Stomach (tissue), 9 donors: ENCODE data around the gene ALKAL2. TPM values are rescaled to one million over a fixed set of nuclear protein-coding genes. Genes with fewer than 3 reads are reported as not detected.

Experiments
- DNase-seq, 2 donors: peaks; one replicate each; pipeline versions ENCODE4 v3.0.0 to v3.0.0-alpha.2; 2013 to 2019
- H3K27ac ChIP-seq, 5 donors: fragments of 200-600 bp in 4 of 5; sonication (generic) in 4 of 5; one replicate each; pipeline ENCODE4 v1.5.1; 2013 to 2019; ENCODE audit warnings: mild to moderate bottlenecking in 1 of 5, moderate library complexity in 1 of 5
- H3K27me3 ChIP-seq, 3 donors: fragments of 200-600 bp; sonication (generic); one replicate each; pipeline ENCODE4 v1.5.1; 2017 to 2019; ENCODE audit warnings: mixed run types in 1 of 3
- H3K36me3 ChIP-seq, 4 donors: fragments of 200-600 bp; sonication (generic); 1 replicate in 3 of 4; 2 replicates in 1 of 4; pipeline ENCODE4 v1.5.1; 2016 to 2019
- H3K4me1 ChIP-seq, 4 donors: fragments of 200-600 bp; sonication (generic); one replicate each; pipeline ENCODE4 v1.5.1; 2016 to 2019
- H3K4me3 ChIP-seq, 4 donors: fragments of 200-600 bp; sonication (generic) in 3 of 4; one replicate each; pipeline ENCODE4 v1.5.1; 2016 to 2019; ENCODE audit warnings: mild to moderate bottlenecking in 1 of 4
- H3K9me3 ChIP-seq, 4 donors: fragments of 200-600 bp; sonication (generic); one replicate each; pipeline ENCODE4 v1.5.1; 2016 to 2019
- CTCF ChIP-seq, 7 experiments: fragments of 450-650 bp in 4 of 7; fragments of 200-600 bp in 3 of 7; sonication (generic) in 3 of 7; IDR thresholded peaks; one replicate each; pipeline ENCODE4 v1.5.1; 2016 to 2019; ENCODE audit warnings: antibody characterized with exemption in 7 of 7, control low read depth in 2 of 7, mild to moderate bottlenecking in 1 of 7
- EP300 ChIP-seq: sonication (generic); formaldehyde crosslinking; IDR thresholded peaks from one replicate; pipeline ENCODE4 v1.6.1; 2017; ENCODE audit warnings: antibody characterized with exemption
- POLR2A ChIP-seq, 4 donors: fragments of 450-650 bp; IDR thresholded peaks; one replicate each; pipeline ENCODE4 v1.6.1; 2016; ENCODE audit warnings: antibody characterized with exemption in 4 of 4, control low read depth in 2 of 4, mild to moderate bottlenecking in 1 of 4, moderate library complexity in 1 of 4
- POLR2AphosphoS5 ChIP-seq, 3 donors: sonication (generic); formaldehyde crosslinking; IDR thresholded peaks; one replicate each; pipeline ENCODE4 v1.6.1; 2016; ENCODE audit warnings: antibody characterized with exemption in 3 of 3
- WGBS, 5 donors: extraction: QIAGEN DNeasy Blood & Tissue Kit in 3 of 5; methylation state at CpG; one replicate each; pipeline versions ENCODE4 v1.1.5 to v1.1.7; 2013 to 2018; 5-methylcytosine and 5-hydroxymethylcytosine counted together
- intact Hi-C: fragments of 100-400 bp; cut with DNase I; formaldehyde crosslinking; loops from one replicate; pipeline ENCODE4 v1.15.1; 2023; ENCODE audit warnings: low total_unique reads
- polyA plus RNA-seq, 3 donors: library from polyadenylated mRNA; stranded (reverse); fragments of 200-250 nt; gene quantifications; one replicate each; pipeline ENCODE4 v1.2.3, GENCODE V29; 2013
- total RNA-seq, 5 donors: library from RNA; depleted of rRNA; stranded (reverse); fragments of >200 nt; gene quantifications; one replicate each; pipeline versions ENCODE4 v1.1.0 to v1.2.3, GENCODE V29; 2014 to 2016
- donor health status: healthy with polysubstance abuse.
- donor health status: Bipolar disorder and iron deficiency.
- donor health status: healthy.

ALKAL2 gene
- total and polyA plus RNA-seq, 8 donors = 0.45 to 29.8 (median 10.5) TPM

GRCh38 chr2:269356-270030 lies 18.4 kb downstream of the ALKAL2 start:
- no peak for TF ChIP-seq POLR2AphosphoS5 (IDR thresholded peaks at IDR 0.05)
- TF ChIP-seq CTCF (IDR thresholded peaks at IDR 0.05) = no peak
- no peak for TF ChIP-seq POLR2A (IDR thresholded peaks at IDR 0.05)
- no peak for TF ChIP-seq EP300
- 55 to 70% (median 59%) methylated on average over 4 of the region's 4 CpGs for WGBS, 5 donors
- intact Hi-C loops = no loop called here

GRCh38 chr2:268323-268722 lies 19.6 kb downstream of the ALKAL2 start:
- Histone ChIP-seq H3K27ac (no peak overlapping the region), H3K9me3 (no peaks in the 10 kb centered on the region), H3K27me3 (no peaks in the 10 kb centered on the region), H3K4me3 (no peak overlapping the region), H3K4me1 (peaks cover 21 to 81% (median 57%) of the 10 kb centered on the region in 4 donors), H3K36me3 (peaks cover 0 to 25% (median 16%) of the 10 kb centered on the region in 4 donors)
- DNase-seq = no peak
- intact Hi-C loops = no loop called here
- no peak for TF ChIP-seq POLR2A (IDR thresholded peaks at IDR 0.05)
- TF ChIP-seq EP300 = no peak
- no peak for TF ChIP-seq POLR2AphosphoS5 (IDR thresholded peaks at IDR 0.05)
- no peak for TF ChIP-seq CTCF (IDR thresholded peaks at IDR 0.05)

More at GRCh38 chr2:269356-270030, 18.4 kb downstream of the ALKAL2 start:
- Histone ChIP-seq H3K4me1 (peaks cover 17 to 74% (median 50%) of the 10 kb centered on the region in 4 donors), H3K27me3 (no peaks in the 10 kb centered on the region), H3K36me3 (peaks cover 0 to 35% (median 22%) of the 10 kb centered on the region in 4 donors), H3K27ac (no peak overlapping the region), H3K4me3 (no peak overlapping the region), H3K9me3 (no peaks in the 10 kb centered on the region)
- DNase-seq = no peak

GRCh38 chr2:264493-265468 lies 23.1 kb downstream of the ALKAL2 start, which contains the start of gene ACP1:
Gene ACP1 (plus strand): TSS chr2:264947. CDS start chr2:264965, 18 bp downstream.
- Histone ChIP-seq H3K27me3 (no peaks in the 10 kb centered on the region), H3K4me1 (peaks cover 39 to 80% (median 69%) of the 10 kb centered on the region in 4 donors), H3K4me3 (peak within 1 kb of the TSS; percentile 61 to 93 (median 78)), H3K27ac (peak within 1 kb of the TSS; percentile 92 to 97 (median 95)), H3K36me3 (peaks cover 0 to 6% (median 2%) of the 10 kb centered on the region in 4 donors), H3K9me3 (no peaks in the 10 kb centered on the region)
- WGBS, 5 donors = 0 to 1% (median 0%) methylated on average over 49 to 72 of the region's 73 CpGs
- TF ChIP-seq CTCF (IDR thresholded peaks at IDR 0.05) (no peak), POLR2A (IDR thresholded peaks at IDR 0.05) (peak in 2 of 4 donors; percentile 88), POLR2AphosphoS5 (IDR thresholded peaks at IDR 0.05) (peak; percentile 94 to 98 (median 96)), EP300 (no peak)
- intact Hi-C loops = no loop called here
- peak; percentile 99 for DNase-seq

GRCh38 chr2:263774-264492 lies 24.0 kb downstream of the ALKAL2 start, which contains the start of gene SH3YL1:
Gene SH3YL1 (minus strand): TSS chr2:264032. CDS start chr2:263984, 48 bp downstream.
- 0 to 2% (median 0%) methylated on average over 15 to 77 of the region's 77 CpGs for WGBS, 5 donors
- intact Hi-C loops = no loop called here

More at GRCh38 chr2:263774-264492, 24.0 kb downstream of the ALKAL2 start, which contains the start of gene SH3YL1:
- Histone ChIP-seq H3K36me3 (peaks cover 0 to 6% (median 0%) of the 10 kb centered on the region in 4 donors), H3K9me3 (no peaks in the 10 kb centered on the region), H3K4me3 (peak within 1 kb of the TSS; percentile 61 to 93 (median 78)), H3K27me3 (no peaks in the 10 kb centered on the region), H3K27ac (peak within 1 kb of the TSS; percentile 92 to 97 (median 95)), H3K4me1 (peaks cover 39 to 72% (median 65%) of the 10 kb centered on the region in 4 donors)
- DNase-seq = peak; percentile 87 to 91
- TF ChIP-seq EP300 = no peak
- no peak for TF ChIP-seq CTCF (IDR thresholded peaks at IDR 0.05)
- peak in 2 of 3 donors; percentile 77 to 79 for TF ChIP-seq POLR2AphosphoS5 (IDR thresholded peaks at IDR 0.05)
- TF ChIP-seq POLR2A (IDR thresholded peaks at IDR 0.05) = peak in 2 of 4 donors; percentile 8 to 79
